ENCODE results near the gene GPX6.
"Not testable (repeated sequence)": the region's sequence is repeated elsewhere in the genome, so short reads cannot be mapped to it uniquely, and the experiment has no call there.

Gene GPX6

DNA sequence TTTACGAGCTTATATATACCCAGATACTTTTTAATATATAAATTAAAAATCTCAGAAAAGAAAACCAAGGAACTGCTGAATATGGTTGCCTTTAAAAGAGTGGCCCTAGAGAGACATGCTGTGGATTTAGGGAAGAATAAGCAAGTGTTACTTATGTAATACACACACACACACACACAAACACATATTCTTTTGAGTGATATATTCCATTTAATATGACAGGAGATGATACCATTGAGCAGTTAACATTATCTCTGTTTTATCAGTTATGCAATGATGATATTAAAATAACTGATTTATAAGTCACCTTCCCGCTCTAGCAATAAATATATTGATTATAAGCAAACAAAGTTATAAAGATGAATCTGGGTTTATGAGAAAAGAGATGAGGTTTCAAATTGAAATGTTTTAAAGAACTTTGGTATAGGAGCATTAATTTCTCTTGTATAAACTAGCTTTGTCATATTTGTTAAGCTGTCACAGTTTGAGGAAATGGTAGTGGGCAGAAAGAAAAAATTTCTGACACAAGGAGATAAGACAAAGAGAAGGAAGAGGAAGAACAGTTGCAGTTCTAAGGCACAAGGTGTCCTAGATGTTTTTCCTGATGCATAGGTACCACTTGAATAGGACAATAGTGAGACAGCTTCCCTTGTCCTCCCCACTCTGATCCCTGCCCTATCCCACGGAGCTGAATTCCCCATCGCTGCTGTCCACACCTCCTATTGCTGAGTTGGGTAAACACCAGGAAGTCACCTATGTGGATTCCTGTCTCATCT lies 36.5 kb upstream of the GPX6 start:
- no peak for TF ChIP-seq POLR2AphosphoS5 (IDR thresholded peaks at IDR 0.05; ENCODE audit: low read depth)
- TF ChIP-seq GABPA (IDR thresholded peaks at IDR 0.05; ENCODE audit: low read depth), result no peak
- TF ChIP-seq, protein P1, sequence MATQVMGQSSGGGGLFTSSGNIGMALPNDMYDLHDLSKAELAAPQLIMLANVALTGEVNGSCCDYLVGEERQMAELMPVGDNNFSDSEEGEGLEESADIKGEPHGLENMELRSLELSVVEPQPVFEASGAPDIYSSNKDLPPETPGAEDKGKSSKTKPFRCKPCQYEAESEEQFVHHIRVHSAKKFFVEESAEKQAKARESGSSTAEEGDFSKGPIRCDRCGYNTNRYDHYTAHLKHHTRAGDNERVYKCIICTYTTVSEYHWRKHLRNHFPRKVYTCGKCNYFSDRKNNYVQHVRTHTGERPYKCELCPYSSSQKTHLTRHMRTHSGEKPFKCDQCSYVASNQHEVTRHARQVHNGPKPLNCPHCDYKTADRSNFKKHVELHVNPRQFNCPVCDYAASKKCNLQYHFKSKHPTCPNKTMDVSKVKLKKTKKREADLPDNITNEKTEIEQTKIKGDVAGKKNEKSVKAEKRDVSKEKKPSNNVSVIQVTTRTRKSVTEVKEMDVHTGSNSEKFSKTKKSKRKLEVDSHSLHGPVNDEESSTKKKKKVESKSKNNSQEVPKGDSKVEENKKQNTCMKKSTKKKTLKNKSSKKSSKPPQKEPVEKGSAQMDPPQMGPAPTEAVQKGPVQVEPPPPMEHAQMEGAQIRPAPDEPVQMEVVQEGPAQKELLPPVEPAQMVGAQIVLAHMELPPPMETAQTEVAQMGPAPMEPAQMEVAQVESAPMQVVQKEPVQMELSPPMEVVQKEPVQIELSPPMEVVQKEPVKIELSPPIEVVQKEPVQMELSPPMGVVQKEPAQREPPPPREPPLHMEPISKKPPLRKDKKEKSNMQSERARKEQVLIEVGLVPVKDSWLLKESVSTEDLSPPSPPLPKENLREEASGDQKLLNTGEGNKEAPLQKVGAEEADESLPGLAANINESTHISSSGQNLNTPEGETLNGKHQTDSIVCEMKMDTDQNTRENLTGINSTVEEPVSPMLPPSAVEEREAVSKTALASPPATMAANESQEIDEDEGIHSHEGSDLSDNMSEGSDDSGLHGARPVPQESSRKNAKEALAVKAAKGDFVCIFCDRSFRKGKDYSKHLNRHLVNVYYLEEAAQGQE (IDR thresholded peaks at IDR 0.05; ENCODE audit: insufficient replicate concordance, low read depth), result no peak
- TF ChIP-seq, protein P2, sequence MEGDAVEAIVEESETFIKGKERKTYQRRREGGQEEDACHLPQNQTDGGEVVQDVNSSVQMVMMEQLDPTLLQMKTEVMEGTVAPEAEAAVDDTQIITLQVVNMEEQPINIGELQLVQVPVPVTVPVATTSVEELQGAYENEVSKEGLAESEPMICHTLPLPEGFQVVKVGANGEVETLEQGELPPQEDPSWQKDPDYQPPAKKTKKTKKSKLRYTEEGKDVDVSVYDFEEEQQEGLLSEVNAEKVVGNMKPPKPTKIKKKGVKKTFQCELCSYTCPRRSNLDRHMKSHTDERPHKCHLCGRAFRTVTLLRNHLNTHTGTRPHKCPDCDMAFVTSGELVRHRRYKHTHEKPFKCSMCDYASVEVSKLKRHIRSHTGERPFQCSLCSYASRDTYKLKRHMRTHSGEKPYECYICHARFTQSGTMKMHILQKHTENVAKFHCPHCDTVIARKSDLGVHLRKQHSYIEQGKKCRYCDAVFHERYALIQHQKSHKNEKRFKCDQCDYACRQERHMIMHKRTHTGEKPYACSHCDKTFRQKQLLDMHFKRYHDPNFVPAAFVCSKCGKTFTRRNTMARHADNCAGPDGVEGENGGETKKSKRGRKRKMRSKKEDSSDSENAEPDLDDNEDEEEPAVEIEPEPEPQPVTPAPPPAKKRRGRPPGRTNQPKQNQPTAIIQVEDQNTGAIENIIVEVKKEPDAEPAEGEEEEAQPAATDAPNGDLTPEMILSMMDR (IDR thresholded peaks at IDR 0.05; ENCODE audit: insufficient read depth, low read length), result no peak
- TF ChIP-seq SPI1 (IDR thresholded peaks at IDR 0.05; ENCODE audit: borderline replicate concordance, low read depth), result no peak
- no peaks in the 10 kb centered on the region for H3K27me3 ChIP-seq (ENCODE audit: insufficient read depth, poor library complexity, severe bottlenecking)
- no peak overlapping the region for H3K4me3 ChIP-seq (replicated peaks; ENCODE audit: insufficient read depth, low read length)
- H3K27ac ChIP-seq (replicated peaks), result no peak overlapping the region
- no peak for DNase-seq (ENCODE audit: low read depth in 1 of 2, low spot score in 1 of 2)

DNA sequence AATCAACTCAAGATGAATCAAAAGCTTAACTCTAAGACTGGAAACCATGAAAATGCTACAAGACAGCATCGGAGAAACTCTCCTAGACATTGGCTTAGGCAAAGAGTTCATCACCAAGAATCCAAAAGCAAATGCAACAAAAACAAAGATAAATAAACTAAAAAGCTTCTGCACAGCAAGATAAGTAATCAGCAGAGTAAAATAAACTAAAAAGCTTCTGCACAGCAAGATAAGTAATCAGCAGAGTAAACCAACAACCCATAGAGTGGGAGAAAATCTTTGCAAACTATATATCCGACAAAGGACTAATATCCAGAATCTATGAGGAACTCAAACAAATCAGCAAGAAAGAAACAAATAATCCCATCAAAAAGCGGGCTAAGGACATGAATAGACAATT lies 31.4 kb upstream of the GPX6 start:
- H3K27me3 ChIP-seq (ENCODE audit: insufficient read depth, poor library complexity, severe bottlenecking); H3K27ac ChIP-seq (replicated peaks); DNase-seq (ENCODE audit: low read depth in 1 of 2, low spot score in 1 of 2); H3K4me3 ChIP-seq (replicated peaks; ENCODE audit: insufficient read depth, low read length): not testable (repeated sequence)

GRCh38 chr6:28545955-28546354 lies 30.4 kb upstream of the GPX6 start:
- TF ChIP-seq SPI1 (IDR thresholded peaks at IDR 0.05; ENCODE audit: borderline replicate concordance, low read depth) (no peak), POLR2AphosphoS5 (IDR thresholded peaks at IDR 0.05; ENCODE audit: low read depth) (no peak), GABPA (IDR thresholded peaks at IDR 0.05; ENCODE audit: low read depth) (no peak)
- TF ChIP-seq, protein P2 (IDR thresholded peaks at IDR 0.05; ENCODE audit: insufficient read depth, low read length), result no peak
- TF ChIP-seq, protein P1 (IDR thresholded peaks at IDR 0.05; ENCODE audit: insufficient replicate concordance, low read depth), result no peak
- Histone ChIP-seq H3K27ac (replicated peaks) (no peak overlapping the region), H3K27me3 (ENCODE audit: insufficient read depth, poor library complexity, severe bottlenecking) (peaks cover 2% of the 10 kb centered on the region), H3K4me3 (replicated peaks; ENCODE audit: insufficient read depth, low read length) (no peak overlapping the region)
- DNase-seq (ENCODE audit: low read depth in 1 of 2, low spot score in 1 of 2), result no peak

DNA sequence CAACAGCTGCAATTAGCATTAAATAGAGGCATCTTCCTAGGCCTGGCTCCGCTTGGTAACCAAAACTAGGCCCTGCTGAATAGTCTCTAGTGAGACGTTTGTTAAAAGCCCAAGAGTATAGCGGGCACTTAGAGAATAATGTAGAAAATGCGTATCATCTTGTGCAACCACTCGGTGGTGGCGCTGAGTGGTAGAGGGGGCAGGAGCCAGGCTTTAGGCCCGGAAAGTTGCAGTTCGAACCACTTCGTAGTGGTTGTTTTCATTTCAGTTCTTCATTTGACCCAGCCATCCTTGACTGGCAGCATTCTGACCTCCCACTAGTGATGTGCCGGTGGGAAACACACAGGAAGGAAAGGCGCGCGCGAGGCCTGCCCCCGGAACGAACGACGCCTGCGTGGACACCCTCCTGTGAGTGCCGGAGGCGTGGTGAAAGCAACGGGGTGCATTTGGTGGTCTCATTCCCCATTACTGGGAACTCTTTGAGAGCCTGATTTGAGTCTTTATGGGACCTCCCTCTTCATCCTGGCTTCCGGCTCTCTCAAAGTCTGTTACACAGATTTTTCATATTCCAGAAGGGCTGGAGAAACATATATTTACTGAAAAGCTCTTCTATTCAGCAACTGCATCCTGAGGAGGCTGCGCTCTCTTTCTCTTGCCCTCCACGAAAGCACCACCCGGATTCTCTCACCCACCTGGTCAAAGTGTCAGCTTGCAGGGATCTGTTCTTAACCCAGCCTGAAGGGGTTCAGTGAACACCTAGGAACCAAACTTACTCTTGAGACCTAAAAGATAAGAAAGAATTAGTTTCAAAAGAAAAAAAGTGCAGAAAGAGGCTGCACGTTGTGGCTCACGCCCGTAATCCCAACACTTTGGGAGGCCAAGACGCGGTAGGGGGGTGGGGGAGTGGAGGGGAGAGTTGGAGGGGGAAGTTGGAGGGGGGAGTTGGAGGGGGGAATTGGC lies 28.3 kb upstream of the GPX6 start:
- H3K27ac ChIP-seq (replicated peaks), result no peak overlapping the region
- H3K4me3 ChIP-seq (replicated peaks; ENCODE audit: insufficient read depth, low read length), result peak overlapping the region; percentile 43
- H3K27me3 ChIP-seq (ENCODE audit: insufficient read depth, poor library complexity, severe bottlenecking), result peaks cover 2% of the 10 kb centered on the region
- peak in 1 of 2 experiments; percentile 5 for DNase-seq (ENCODE audit: low read depth in 1 of 2, low spot score in 1 of 2)
- TF ChIP-seq SPI1 (IDR thresholded peaks at IDR 0.05; ENCODE audit: borderline replicate concordance, low read depth) (no peak), POLR2AphosphoS5 (IDR thresholded peaks at IDR 0.05; ENCODE audit: low read depth) (no peak), GABPA (IDR thresholded peaks at IDR 0.05; ENCODE audit: low read depth) (no peak)
- TF ChIP-seq, protein P1 (IDR thresholded peaks at IDR 0.05; ENCODE audit: insufficient replicate concordance, low read depth), result no peak
- TF ChIP-seq, protein P2 (IDR thresholded peaks at IDR 0.05; ENCODE audit: insufficient read depth, low read length), result no peak

Data from HL-60 (cell line).